Uterus (tissue), 2 donors: ENCODE results near the gene ANGPT4.

Source experiments
- POLR2A ChIP-seq, 2 donors: fragments of 450-650 bp; IDR thresholded peaks; one replicate each; pipeline ENCODE4 v1.6.1; 2016; ENCODE audit warnings: antibody characterized with exemption in 2 of 2, mild to moderate bottlenecking in 1 of 2, moderate library complexity in 1 of 2
- TF ChIP-seq, protein P1 (sequence below), 4 experiments: fragments of 200-600 bp in 2 of 4; fragments of 450-650 bp in 2 of 4; sonication (generic) in 2 of 4; IDR thresholded peaks; one replicate each; pipeline ENCODE4 v1.5.1; 2016 to 2019; ENCODE audit warnings: antibody characterized with exemption in 4 of 4, mild to moderate bottlenecking in 2 of 4, moderate library complexity in 1 of 4

DNA sequence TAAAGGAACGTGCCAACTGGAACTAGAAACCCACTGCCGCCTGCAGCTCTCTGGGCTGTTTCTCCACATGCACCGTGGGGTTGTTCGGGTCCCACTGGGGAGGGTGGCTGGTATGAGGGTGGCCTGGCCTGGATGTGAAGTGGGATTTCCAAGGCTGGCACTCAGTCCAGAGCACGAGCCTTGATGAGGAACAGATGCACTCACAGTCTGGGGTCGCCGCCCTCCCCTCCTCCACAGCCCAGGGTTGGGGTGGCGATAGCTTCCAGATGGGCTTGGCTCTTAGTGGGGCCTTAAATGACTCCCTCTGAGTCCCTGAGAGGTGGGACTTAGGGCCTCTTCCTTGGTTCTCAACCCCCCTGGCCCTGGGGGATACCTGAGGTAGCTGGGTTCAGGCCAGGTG, 30.7 kb upstream of the ANGPT4 start:
- no peak for TF ChIP-seq POLR2A (IDR thresholded peaks at IDR 0.05)
- TF ChIP-seq, protein P1, sequence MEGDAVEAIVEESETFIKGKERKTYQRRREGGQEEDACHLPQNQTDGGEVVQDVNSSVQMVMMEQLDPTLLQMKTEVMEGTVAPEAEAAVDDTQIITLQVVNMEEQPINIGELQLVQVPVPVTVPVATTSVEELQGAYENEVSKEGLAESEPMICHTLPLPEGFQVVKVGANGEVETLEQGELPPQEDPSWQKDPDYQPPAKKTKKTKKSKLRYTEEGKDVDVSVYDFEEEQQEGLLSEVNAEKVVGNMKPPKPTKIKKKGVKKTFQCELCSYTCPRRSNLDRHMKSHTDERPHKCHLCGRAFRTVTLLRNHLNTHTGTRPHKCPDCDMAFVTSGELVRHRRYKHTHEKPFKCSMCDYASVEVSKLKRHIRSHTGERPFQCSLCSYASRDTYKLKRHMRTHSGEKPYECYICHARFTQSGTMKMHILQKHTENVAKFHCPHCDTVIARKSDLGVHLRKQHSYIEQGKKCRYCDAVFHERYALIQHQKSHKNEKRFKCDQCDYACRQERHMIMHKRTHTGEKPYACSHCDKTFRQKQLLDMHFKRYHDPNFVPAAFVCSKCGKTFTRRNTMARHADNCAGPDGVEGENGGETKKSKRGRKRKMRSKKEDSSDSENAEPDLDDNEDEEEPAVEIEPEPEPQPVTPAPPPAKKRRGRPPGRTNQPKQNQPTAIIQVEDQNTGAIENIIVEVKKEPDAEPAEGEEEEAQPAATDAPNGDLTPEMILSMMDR (IDR thresholded peaks at IDR 0.05): no peak
